Measurements from ENCODE around the gene KRTAP1-3.
"Not testable (repeated sequence)": the region's sequence is repeated elsewhere in the genome, so short reads cannot be mapped to it uniquely, and the experiment has no call there.

The KRTAP1-3 gene

DNA sequence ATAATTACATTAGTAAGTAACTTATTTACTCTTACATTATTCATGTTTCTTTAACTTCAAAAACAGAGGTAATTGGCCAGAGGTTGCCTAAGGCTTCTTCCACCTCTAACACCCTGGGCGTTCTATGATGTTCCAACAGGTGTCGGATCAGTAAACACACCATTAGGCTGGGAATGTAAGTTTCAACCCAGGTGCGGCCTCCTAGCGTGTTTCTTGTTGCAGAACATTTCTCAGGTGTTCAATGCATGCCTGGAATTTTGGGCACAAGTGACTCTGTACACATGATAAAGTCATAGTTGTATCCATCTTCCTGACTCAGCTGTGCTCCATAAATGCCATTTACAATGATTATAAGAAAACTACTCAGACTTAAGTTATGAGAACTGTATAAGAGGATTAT lies 19.4 kb upstream of the KRTAP1-3 start:
- DNase-seq = no peak

- no peak for DNase-seq
Observed at GRCh38 chr17:41052566-41052965, 17.9 kb upstream of the KRTAP1-3 start.

GRCh38 chr17:41049110-41049509 lies 14.4 kb upstream of the KRTAP1-3 start:
- DNase-seq = no peak

DNA sequence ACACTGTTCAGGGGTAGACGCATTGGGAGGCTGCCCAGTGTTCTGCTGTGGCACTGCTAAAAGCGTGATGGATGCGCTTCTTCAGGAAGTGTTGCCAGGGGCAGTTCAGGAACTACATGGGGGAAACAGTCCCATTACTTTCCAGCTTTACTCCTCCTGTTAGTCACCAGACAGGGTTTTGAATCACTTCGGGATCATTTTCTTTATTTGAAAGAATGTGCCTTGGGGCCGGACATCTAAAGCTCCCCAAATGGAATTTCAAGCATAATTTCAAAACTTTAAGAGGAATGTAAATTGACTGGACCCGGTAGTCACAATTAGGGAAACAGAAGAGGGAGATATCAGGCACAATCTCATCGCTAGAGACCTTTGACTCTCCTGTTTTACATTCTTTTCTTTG lies 13.8 kb upstream of the KRTAP1-3 start:
- no peak for DNase-seq

DNA sequence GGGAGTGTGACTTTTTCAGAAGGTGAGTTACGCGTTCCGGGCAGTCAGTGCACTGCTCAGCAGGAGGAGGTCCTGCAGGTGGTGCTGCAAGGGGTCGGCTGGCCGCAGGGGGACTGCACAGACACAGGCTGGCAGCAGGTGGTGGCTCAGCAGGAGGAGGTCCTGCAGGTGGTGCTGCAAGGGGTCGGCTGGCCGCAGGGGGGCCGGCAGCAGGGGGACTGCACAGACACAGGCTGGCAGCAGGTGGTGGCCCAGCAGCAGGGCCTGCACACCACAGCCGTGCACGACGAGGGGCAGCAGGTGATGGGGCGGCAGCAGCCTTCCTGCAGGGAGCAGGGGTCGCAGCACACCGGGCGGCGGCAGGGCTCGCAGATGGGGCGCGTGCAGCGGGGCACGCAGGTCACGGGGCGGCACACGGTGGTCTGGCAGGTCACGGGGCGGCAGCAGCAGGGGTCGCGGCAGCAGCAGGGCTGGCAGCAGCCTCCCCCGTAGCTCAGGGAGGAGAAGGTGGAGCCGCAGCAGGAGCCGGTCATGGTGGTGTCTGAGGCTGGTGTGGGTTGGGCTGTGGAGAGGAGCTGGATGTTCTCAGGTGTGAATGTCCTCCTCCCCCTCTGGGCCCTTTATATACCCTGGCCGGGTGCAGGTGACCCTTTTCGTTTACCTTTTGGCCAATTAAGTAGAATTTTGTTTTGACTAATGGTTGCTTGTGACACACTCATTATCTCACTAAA lies 12.2 kb upstream of the KRTAP1-3 start, which contains the start of gene KRTAP2-1:
TSS of gene KRTAP2-1 (minus strand) at position 582 of the 731 bp plus-strand sequence. CDS start at position 533, 49 bp downstream.
- not testable (repeated sequence) for DNase-seq

DNA sequence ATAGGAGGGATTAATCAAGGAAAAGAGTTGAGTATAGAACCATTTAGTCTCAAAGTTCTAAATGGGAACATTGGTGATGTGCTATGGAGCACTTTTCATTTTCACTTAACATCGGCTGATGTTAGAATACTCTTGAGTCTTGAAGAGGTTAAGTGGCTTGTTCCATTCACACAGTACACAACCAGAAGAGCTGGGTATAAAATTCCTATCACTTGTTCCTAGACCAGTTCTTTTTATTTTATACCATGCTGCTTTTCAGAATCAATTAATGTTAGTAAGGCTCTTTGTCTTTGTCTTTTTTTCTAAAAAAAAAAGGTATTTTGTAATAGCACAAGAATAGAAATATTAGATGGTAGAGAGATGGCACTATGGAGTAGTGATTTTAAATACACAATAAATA lies 8.3 kb upstream of the KRTAP1-3 start:
- DNase-seq = no peak

DNA sequence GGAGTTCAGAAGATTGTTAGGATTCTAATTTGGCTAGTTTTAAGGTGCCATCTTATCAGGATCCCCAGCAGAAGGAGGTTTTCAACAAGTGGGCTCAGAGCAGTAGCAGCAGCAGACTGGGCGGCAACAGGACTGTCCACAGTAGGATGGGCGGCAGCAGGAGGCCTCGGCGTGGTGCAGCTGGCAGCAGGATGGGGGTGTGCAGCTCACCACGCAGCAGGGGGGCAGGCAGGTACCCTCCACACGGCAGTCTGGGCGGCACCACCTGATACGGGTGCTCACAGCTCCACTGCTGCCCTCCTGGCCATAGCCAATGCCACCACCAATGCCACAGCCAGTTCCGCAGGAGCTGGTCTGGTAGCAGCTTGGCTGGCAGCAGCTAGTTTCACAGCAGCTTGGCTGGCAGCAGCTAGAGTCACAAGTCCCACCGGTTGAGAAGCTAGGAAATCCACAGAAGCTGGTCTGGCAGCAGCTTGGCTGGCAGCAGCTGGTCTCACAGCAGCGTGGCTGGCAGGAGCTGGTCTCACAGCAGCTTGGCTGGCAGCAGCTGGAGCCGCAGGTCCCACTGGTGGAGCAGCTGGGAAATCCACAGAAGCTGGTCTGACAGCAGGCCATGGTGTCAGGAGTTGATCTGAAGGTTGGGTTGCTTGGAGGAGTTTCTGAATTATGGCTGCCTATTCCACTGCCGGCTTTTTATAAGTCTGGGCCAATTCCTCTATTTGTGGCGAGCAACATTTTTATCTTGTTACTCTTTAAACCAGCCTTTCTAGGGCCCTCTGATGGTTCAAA lies 6.3 kb upstream of the KRTAP1-3 start, which contains the start of gene KRTAP1-1:
TSS of gene KRTAP1-1 (minus strand) at position 668 of the 789 bp plus-strand sequence. CDS start at position 615, 53 bp downstream.
- not testable (repeated sequence) for DNase-seq

- no peak for DNase-seq
Observed at GRCh38 chr17:41037853-41038350, 3.2 kb upstream of the KRTAP1-3 start.

DNA sequence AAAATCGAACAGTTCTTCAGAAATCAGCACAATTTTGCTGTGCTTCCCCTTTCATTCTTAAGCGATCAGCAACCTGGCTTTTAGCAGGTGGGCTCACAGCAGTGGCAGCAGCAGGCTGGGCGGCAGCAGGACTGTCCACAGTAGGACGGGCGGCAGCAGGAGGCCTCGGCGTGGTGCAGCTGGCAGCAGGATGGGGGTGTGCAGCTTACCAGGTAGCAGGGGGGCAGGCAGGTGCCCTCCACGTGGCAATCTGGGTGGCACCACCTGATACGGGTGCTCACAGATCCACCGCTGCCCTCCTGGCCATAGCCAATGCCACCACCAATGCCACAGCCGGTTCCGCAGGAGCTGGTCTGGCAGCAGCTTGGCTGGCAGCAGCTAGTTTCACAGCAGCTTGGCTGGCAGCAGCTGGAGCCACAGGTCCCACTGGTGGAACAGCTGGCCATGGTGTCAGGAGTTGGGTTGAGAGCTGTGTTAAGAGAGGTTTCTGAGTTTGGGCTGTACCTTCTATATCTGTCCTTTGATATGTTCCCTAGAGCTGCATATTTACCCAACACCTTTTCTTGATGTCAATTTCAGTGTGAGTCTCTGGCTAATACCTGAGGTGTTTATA lies 4.9 kb downstream of the KRTAP1-3 start, which contains the start of gene KRTAP1-4:
TSS of gene KRTAP1-4 (minus strand) at position 563 of the 613 bp plus-strand sequence. CDS start at position 446, 117 bp downstream.
- DNase-seq = no peak

- DNase-seq = no peak
Observed at GRCh38 chr17:41026715-41027471, 7.8 kb downstream of the KRTAP1-3 start, which contains the start of gene KRTAP1-5. Gene KRTAP1-5 (minus strand): TSS chr17:41027208. CDS start chr17:41027155, 53 bp downstream.

- no peak for DNase-seq
Observed at GRCh38 chr17:41024697-41025096, 10.0 kb downstream of the KRTAP1-3 start.

- DNase-seq = no peak
Observed at GRCh38 chr17:41020336-41020735, 14.3 kb downstream of the KRTAP1-3 start.

DNA sequence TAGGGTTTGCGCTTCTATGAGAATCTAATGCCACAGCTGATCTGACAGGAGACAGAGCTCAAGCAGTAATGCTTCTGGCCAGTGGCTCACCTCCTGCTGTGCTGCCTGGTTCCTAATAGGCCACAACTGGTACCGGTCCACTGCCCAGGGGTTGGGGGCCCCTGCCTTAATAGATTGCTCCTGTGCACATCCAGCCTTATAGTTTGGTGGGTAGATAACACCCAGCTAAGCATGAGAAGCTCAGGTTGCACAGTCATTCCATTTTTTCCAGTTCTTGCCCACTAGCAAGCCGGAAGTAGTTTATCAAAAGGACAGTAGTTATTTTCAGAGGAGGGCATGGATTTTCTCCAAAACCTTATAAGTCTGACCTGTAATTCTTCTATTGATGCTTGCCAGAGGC lies 15.3 kb downstream of the KRTAP1-3 start:
- no peak for DNase-seq

DNA sequence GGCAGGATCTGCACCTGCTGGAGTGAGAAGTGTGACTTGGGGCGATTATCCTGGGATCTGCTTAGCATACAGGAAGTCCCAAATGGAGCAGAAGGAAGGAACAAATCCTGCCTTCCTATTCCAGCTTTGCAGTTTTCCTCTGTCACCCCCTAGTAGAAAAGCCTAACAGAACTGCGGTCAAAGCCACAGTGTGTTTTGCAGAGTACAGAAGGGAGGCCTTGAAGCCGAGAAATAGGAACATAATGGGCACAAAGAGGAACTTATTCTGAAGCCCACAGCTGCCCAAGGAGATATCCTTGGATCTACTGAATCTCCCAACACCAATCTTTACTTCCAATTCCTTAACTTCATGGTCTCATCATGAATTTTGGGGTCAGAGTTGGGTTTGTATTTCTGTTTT lies 16.1 kb downstream of the KRTAP1-3 start:
- no peak for DNase-seq

DNA sequence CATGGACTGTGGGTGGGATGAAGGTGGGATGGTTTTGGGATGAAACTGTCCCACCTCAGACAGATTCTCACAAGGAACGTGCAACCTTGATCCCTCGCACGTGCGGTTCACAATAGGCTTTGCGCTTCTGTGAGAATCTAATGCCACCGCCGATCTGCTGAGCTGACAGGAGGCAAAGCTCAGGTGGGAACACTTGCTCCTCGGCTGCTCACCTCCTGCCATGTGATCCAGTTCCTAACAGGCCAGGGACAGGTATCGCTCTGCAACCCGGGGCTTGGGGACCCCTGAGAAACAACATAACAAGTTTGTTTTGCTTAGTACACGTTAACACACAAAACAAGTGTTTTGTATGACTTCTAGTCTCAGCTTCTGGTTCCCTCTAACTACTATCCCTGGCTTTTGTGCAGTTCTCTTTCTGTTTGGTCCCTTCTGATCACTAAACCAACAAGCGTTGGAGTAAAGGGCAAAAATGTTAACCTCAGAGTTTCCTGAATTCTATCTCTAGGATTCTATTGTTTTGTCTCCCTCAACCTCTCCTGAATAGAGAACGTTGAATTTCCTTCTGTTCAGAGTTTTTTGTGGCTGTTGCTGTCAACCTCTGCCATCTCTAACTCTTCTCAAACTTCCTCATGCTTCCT lies 18.0 kb downstream of the KRTAP1-3 start:
- DNase-seq = no peak

- DNase-seq = no peak
Observed at GRCh38 chr17:41015454-41015853, 19.2 kb downstream of the KRTAP1-3 start.

GRCh38 chr17:41013606-41014005 lies 21.1 kb downstream of the KRTAP1-3 start:
- peak; percentile 66 for DNase-seq

DNA sequence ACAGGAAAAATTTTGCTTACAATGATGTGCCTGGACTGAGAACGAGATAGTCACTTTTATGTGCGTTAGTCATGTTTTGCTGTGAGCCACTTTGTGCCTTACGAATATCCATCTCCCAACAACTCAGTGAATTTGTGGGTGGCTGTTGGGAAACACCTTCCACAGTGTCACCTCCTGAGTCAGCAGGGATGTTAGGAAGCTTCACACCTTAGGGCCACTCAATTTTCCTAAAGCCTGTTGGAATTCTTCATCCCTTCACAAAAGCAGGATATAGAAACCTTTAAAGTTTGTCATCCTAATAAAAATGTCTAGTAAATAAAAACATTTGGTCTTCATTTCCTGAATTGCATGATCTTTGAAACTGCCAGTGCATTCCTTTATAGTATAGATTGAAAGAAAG lies 21.5 kb downstream of the KRTAP1-3 start:
- no peak for DNase-seq

- DNase-seq = no peak
Observed at GRCh38 chr17:41012326-41013120, 22.2 kb downstream of the KRTAP1-3 start.

DNA sequence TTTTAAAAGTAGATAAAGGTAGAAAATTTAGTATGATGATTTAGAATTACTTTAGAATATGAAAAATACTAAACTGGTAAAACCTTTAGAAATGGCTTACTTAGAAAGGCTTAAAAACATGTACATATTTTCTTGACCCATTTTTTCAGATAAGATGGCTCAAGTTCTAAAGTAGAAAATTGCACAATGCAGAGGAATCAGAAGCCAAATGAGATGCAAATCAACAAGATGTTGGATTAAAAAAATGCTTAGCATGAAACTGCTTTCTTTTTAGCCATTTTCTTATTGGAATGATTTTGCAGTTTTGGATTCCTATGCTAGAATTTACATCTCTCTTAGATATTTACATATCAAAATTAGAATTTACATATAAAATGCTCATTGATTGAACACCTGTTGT lies 24.2 kb downstream of the KRTAP1-3 start:
- DNase-seq = no peak

DNA sequence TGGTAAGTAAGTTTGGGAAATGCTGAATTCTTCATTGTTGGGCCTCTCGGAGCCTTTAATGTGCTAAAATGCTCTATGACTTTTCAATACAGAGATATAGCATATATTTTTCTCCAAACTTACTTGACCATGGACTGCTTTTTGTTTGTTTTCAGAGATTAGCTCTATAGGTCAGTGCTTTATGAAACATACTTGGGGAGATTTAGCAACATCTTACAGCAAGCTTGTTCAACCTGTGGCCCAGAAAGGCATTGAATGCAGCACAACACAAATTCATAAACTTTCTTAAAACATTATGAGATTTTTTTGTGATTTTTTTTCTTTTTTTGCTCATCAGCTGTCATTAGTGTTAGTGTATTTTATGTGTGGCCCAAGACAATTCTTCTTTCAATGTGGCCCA lies 24.7 kb downstream of the KRTAP1-3 start:
- no peak for DNase-seq

Data from NCI-H1436 treated with DMSO at 0.1 percent for 48 hours (cell line).